CD14-positive monocyte (primary cell): Measurements from ENCODE around the gene ADI1. TPM values are rescaled to one million over a fixed set of nuclear protein-coding genes. Genes with fewer than 3 reads are reported as not detected.

Source experiments
- DNase-seq, 3 donors: peaks; one replicate each; pipeline ENCODE4 v3.0.0-alpha.2; 2011 to 2022
- H2AFZ ChIP-seq: 2 replicates; pipeline ENCODE4 v1.6.0; 2012; ENCODE audit warnings: mild to moderate bottlenecking, low read depth, low read length, inconsistent platforms; ENCODE audit not compliant: insufficient read depth, poor library complexity, severe bottlenecking
- H3K27ac ChIP-seq, 2 donors: 1 replicate in 1 of 2; 2 replicates in 1 of 2; pipeline ENCODE4 v1.5.1; 2012 to 2013; ENCODE audit warnings: low read length in 2 of 2, control low read depth in 1 of 2, inconsistent platforms in 1 of 2, low read depth in 1 of 2, mild to moderate bottlenecking in 1 of 2
- H3K27me3 ChIP-seq, 2 donors: one replicate each; pipeline versions ENCODE4 v1.6.0 to v1.6.1; 2011 to 2013; ENCODE audit warnings: low read length in 2 of 2; ENCODE audit not compliant: control insufficient read depth in 2 of 2, insufficient read depth in 2 of 2
- H3K36me3 ChIP-seq, 2 donors: replicated peaks in 1 of 2; 1 replicate in 1 of 2; 2 replicates in 1 of 2; pipeline versions ENCODE4 v1.5.1 to v1.6.1; 2012 to 2013; ENCODE audit warnings: low read length in 2 of 2, control low read depth in 1 of 2, inconsistent platforms in 1 of 2, mild to moderate bottlenecking in 1 of 2; ENCODE audit not compliant: insufficient read depth in 2 of 2, control insufficient read depth in 1 of 2
- H3K4me1 ChIP-seq, 2 donors: 1 replicate in 1 of 2; 2 replicates in 1 of 2; pipeline versions ENCODE4 v1.5.1 to v1.6.1; 2012 to 2013; ENCODE audit warnings: low read length in 2 of 2, control low read depth in 1 of 2, inconsistent platforms in 1 of 2, mild to moderate bottlenecking in 1 of 2, moderate library complexity in 1 of 2; ENCODE audit not compliant: insufficient read depth in 2 of 2, control insufficient read depth in 1 of 2
- H3K4me2 ChIP-seq: replicated peaks from 2 replicates; pipeline ENCODE3; 2012; ENCODE audit warnings: low read length, moderate library complexity, mild to moderate bottlenecking; ENCODE audit not compliant: poor library complexity, severe bottlenecking; ENCODE audit errors: extremely low read depth
- H3K4me3 ChIP-seq, 3 experiments: fragments of 200-600 bp in 1 of 3; sonication (generic) in 1 of 3; replicated peaks in 1 of 3; 1 replicate in 2 of 3; 2 replicates in 1 of 3; pipeline ENCODE4 v1.5.1; 2011 to 2013; ENCODE audit warnings: low read length in 3 of 3, mild to moderate bottlenecking in 3 of 3, control low read depth in 2 of 3, low read depth in 2 of 3, inconsistent platforms in 1 of 3, moderate library complexity in 1 of 3
- H3K79me2 ChIP-seq: 2 replicates; pipeline ENCODE4 v1.6.0; 2012; ENCODE audit warnings: mild to moderate bottlenecking, control low read depth, inconsistent platforms, low read length, moderate library complexity; ENCODE audit not compliant: insufficient read depth
- H3K9ac ChIP-seq: 2 replicates; pipeline ENCODE4 v1.6.0; 2017; ENCODE audit warnings: low read length, mild to moderate bottlenecking; ENCODE audit not compliant: insufficient read depth, poor library complexity, severe bottlenecking
- H3K9me3 ChIP-seq, 2 donors: replicated peaks in 1 of 2; 1 replicate in 1 of 2; 2 replicates in 1 of 2; pipeline versions ENCODE4 v1.5.1 to v1.6.1; 2012 to 2013; ENCODE audit warnings: low read length in 2 of 2, control low read depth in 1 of 2; ENCODE audit not compliant: control insufficient read depth in 1 of 2, insufficient read depth in 1 of 2
- H4K20me1 ChIP-seq: 2 replicates; pipeline ENCODE4 v1.6.0; 2012; ENCODE audit warnings: mild to moderate bottlenecking, low read length, control low read depth, moderate library complexity; ENCODE audit not compliant: insufficient read depth
- H3K27ac Mint-ChIP-seq, 7 donors: one replicate each; pipeline ENCODE4 v1.8.0; 2020; ENCODE audit warnings: mild to moderate bottlenecking in 7 of 7, mixed read lengths in 7 of 7, moderate library complexity in 6 of 7, inconsistent platforms in 2 of 7
- H3K27me3 Mint-ChIP-seq, 3 donors: one replicate each; pipeline ENCODE4 v1.8.0; 2021 to 2022; ENCODE audit warnings: low read depth in 3 of 3, mild to moderate bottlenecking in 3 of 3, mixed read lengths in 3 of 3, moderate library complexity in 3 of 3, inconsistent platforms in 1 of 3
- H3K36me3 Mint-ChIP-seq, 2 donors: one replicate each; pipeline ENCODE4 v1.8.0; 2020; ENCODE audit warnings: mixed read lengths in 2 of 2, inconsistent platforms in 1 of 2, mild to moderate bottlenecking in 1 of 2
- H3K4me1 Mint-ChIP-seq: one replicate; pipeline ENCODE4 v1.8.0; 2020; ENCODE audit warnings: mild to moderate bottlenecking, mixed read lengths
- H3K4me3 Mint-ChIP-seq, 2 donors: one replicate each; pipeline ENCODE4 v1.8.0; 2020; ENCODE audit warnings: mild to moderate bottlenecking in 2 of 2, mixed read lengths in 2 of 2, moderate library complexity in 1 of 2
- H3K9me3 Mint-ChIP-seq, 7 donors: one replicate each; pipeline ENCODE4 v1.8.0; 2020 to 2022; ENCODE audit warnings: mixed read lengths in 7 of 7, mild to moderate bottlenecking in 6 of 7, moderate library complexity in 6 of 7, inconsistent platforms in 2 of 7
- WGBS: methylation state at CpG from one replicate; pipeline ENCODE4 v1.1.5; 2013; ENCODE audit warnings: missing lambda C conversion rate; ENCODE audit not compliant: insufficient coverage; 5-methylcytosine and 5-hydroxymethylcytosine counted together
- intact Hi-C, 2 donors: fragments of 100-400 bp; cut with micrococcal nuclease; formaldehyde crosslinking; loops; one replicate each; pipeline versions ENCODE4 v1.15.0 to v1.15.1; 2023
- polyA plus RNA-seq, 3 donors: library from polyadenylated mRNA; depleted of rRNA in 1 of 3; unstranded in 2 of 3; stranded (reverse) in 1 of 3; fragments of 300-500 nt in 2 of 3; fragments of >200 nt in 1 of 3; fragmentation: Illumina TruSeq in 2 of 3; gene quantifications; 1 replicate in 2 of 3; 2 replicates in 1 of 3; pipeline ENCODE4 v1.2.3, GENCODE V29; 2012 to 2021
- TF ChIP-seq, protein P1 (sequence below): fragments of 200-600 bp; IDR thresholded peaks from one replicate; pipeline ENCODE4 v1.8.0; 2022; ENCODE audit warnings: antibody characterized with exemption, mild to moderate bottlenecking

Gene ADI1
- polyA plus RNA-seq, 3 donors: 30.5 to 89.1 (median 79.3) TPM

DNA sequence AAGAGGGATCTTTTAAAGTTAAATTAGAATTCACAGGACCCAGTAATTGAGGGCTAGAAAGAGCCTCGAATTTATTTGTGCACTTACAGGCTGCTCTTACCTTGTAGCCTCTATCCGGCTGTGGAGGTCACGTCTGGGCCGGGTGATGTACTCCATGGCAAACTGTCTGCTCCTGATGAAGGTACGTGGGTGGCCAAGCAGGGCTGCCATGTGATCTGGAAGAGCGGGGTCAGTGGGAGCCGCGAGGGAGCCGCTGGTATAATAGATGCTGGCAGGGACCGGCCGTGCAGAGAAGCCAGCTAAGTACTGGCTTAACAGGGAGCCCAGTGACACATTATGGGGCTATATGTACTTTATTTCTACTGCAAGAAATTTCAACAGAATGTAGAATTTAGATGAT is 59.2 kb downstream of the ADI1 start:
- no peak overlapping the region for H3K4me2 ChIP-seq
- no peaks in the 10 kb centered on the region for H4K20me1 ChIP-seq
- H3K4me1 ChIP-seq: peaks cover 0 to 6% of the 10 kb centered on the region in 2 donors
- WGBS: 98% methylated on average over 6 of the region's 11 CpGs
- Mint-ChIP-seq H3K4me3 (no peak overlapping the region), H3K27ac (no peak overlapping the region), H3K9me3 (no peaks in the 10 kb centered on the region), H3K27me3 (peaks cover 0 to 3% (median 2%) of the 10 kb centered on the region in 3 donors), H3K4me1 (peaks cover 2% of the 10 kb centered on the region), H3K36me3 (peaks cover 65 to 76% of the 10 kb centered on the region in 2 donors)
- H3K27me3 ChIP-seq: no peaks in the 10 kb centered on the region
- no peak for DNase-seq
- no peak overlapping the region for H3K4me3 ChIP-seq
- no peaks in the 10 kb centered on the region for H3K79me2 ChIP-seq
- no peak overlapping the region for H3K9ac ChIP-seq
- H2AFZ ChIP-seq: no peak overlapping the region
- intact Hi-C loops: no loop called here
- no peaks in the 10 kb centered on the region for H3K9me3 ChIP-seq
- TF ChIP-seq, protein P1, sequence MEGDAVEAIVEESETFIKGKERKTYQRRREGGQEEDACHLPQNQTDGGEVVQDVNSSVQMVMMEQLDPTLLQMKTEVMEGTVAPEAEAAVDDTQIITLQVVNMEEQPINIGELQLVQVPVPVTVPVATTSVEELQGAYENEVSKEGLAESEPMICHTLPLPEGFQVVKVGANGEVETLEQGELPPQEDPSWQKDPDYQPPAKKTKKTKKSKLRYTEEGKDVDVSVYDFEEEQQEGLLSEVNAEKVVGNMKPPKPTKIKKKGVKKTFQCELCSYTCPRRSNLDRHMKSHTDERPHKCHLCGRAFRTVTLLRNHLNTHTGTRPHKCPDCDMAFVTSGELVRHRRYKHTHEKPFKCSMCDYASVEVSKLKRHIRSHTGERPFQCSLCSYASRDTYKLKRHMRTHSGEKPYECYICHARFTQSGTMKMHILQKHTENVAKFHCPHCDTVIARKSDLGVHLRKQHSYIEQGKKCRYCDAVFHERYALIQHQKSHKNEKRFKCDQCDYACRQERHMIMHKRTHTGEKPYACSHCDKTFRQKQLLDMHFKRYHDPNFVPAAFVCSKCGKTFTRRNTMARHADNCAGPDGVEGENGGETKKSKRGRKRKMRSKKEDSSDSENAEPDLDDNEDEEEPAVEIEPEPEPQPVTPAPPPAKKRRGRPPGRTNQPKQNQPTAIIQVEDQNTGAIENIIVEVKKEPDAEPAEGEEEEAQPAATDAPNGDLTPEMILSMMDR: no peak
- no peak overlapping the region for H3K27ac ChIP-seq
- peaks cover 64 to 90% of the 10 kb centered on the region in 2 donors for H3K36me3 ChIP-seq

DNA sequence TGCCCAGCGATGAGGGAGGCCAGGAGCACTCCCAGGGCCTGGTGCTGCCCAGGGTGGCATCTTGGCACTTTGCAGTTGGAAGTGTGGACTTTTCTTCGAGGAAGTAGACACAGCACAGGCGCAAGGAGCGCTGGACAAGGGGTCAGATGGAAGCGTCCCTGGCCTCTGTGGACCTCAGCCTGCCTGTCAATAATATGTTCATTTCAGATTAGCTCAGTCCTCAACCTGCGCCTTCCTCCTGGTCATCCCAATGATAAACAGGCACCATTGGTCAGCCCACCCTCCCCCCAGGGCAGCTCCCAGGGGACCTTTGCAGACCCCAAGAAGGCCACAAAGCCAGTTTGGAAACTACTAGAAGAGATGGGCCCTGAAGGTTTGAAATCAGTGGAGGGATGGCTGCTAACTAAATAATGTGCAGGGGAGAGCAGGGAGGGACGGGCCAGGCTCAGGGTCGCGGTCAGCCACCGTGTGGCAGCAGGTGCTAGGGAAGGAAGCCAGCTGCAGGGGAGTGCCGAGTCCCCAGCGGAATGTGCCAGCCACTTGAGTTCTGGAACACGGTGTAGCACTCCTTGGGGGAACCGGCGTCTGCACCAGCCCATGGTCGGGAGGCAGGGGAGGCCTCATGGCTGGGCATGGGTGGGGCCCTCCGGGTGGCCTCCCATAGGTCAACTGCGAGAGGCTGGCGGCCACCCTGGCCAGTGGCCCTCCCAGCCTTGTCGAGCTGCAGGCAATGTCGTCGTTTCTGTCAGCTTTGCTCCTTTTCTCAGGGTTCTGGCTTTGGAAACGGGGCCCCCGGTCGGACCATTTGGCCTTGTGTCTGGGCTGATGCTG is 59.9 kb downstream of the ADI1 start:
- no peaks in the 10 kb centered on the region for H3K79me2 ChIP-seq
- H3K4me3 Mint-ChIP-seq: no peak overlapping the region

More for the DNA sequence above, 59.9 kb downstream of the ADI1 start:
- H4K20me1 ChIP-seq: no peaks in the 10 kb centered on the region
- Mint-ChIP-seq H3K27me3 (peaks cover 0 to 3% (median 2%) of the 10 kb centered on the region in 3 donors), H3K36me3 (peaks cover 61 to 76% of the 10 kb centered on the region in 2 donors), H3K9me3 (no peaks in the 10 kb centered on the region), H3K4me1 (peaks cover 2% of the 10 kb centered on the region), H3K27ac (no peak overlapping the region)
- no peak for DNase-seq
- WGBS: 95% methylated on average over 25 of the region's 25 CpGs
- no peak overlapping the region for H3K4me2 ChIP-seq
- H3K27ac ChIP-seq: no peak overlapping the region
- no peaks in the 10 kb centered on the region for H3K9me3 ChIP-seq
- peaks cover 63 to 89% of the 10 kb centered on the region in 2 donors for H3K36me3 ChIP-seq
- H3K4me1 ChIP-seq: peaks cover 0 to 6% of the 10 kb centered on the region in 2 donors
- H3K4me3 ChIP-seq: no peak overlapping the region
- TF ChIP-seq, protein P1: no peak
- intact Hi-C loops: no loop called here
- H2AFZ ChIP-seq: no peak overlapping the region
- H3K27me3 ChIP-seq: no peaks in the 10 kb centered on the region
- H3K9ac ChIP-seq: no peak overlapping the region
